WTC11 (cell line): ENCODE measurements around the gene KANK4. TPM values are rescaled to one million over a fixed set of nuclear protein-coding genes. Genes with fewer than 3 reads are reported as not detected.

ENCODE experiments used
- ATAC-seq: fragments of 200-7000 bp; cut with Tn5 transposase; 2 replicates; pipeline ENCODE4 v1.10.0; 2021; ENCODE audit warnings: mild to moderate bottlenecking, moderate library complexity
- CTCF ChIA-PET: fragments of 300-600 bp; sonication (Branson Sonifier 250); formaldehyde crosslinking; loops from one replicate; lab custom pipeline; 2021; ENCODE audit warnings: antibody characterized with exemption; lab: Charles Lee
- POLR2A ChIA-PET: fragments of 350-600 bp; sonication (Branson Sonifier 250); formaldehyde crosslinking; loops from one replicate; lab custom pipeline; 2021; ENCODE audit warnings: antibody characterized with exemption; lab: Charles Lee
- DNase-seq: peaks from one replicate; pipeline ENCODE4 v3.0.0; 2021; ENCODE audit warnings: low spot score
- H3K27ac Mint-ChIP-seq: 2 replicates; pipeline ENCODE4 v1.8.0; 2021; ENCODE audit warnings: mixed read lengths
- H3K27me3 Mint-ChIP-seq: 2 replicates; pipeline ENCODE4 v1.8.0; 2021; ENCODE audit warnings: low read depth, mild to moderate bottlenecking, moderate library complexity, mixed read lengths
- H3K36me3 Mint-ChIP-seq: 2 replicates; pipeline ENCODE4 v1.8.0; 2021; ENCODE audit warnings: mixed read lengths
- H3K4me1 Mint-ChIP-seq: 2 replicates; pipeline ENCODE4 v1.8.0; 2022; ENCODE audit warnings: mixed read lengths
- H3K4me3 Mint-ChIP-seq: 2 replicates; pipeline ENCODE4 v1.8.0; 2021; ENCODE audit warnings: mild to moderate bottlenecking, moderate library complexity, mixed read lengths
- H3K9me3 Mint-ChIP-seq: 2 replicates; pipeline ENCODE4 v1.8.0; 2021; ENCODE audit warnings: mixed read lengths
- CBFB ChIP-seq: sonication (generic); formaldehyde crosslinking; IDR thresholded peaks from 2 replicates; pipeline ENCODE4 v1.8.1; 2022; ENCODE audit warnings: mild to moderate bottlenecking, low read depth, missing genetic modification reagents
- EMX1 ChIP-seq: fragments of 250-450 bp; sonication (Bioruptor Pico); IDR thresholded peaks from 2 replicates; pipeline ENCODE4 v1.8.0; 2021; ENCODE audit warnings: mild to moderate bottlenecking
- ETV6 ChIP-seq: sonication (generic); formaldehyde crosslinking; IDR thresholded peaks from 2 replicates; pipeline ENCODE4 v1.8.1; 2022; ENCODE audit warnings: mild to moderate bottlenecking, missing genetic modification reagents
- FOXJ3 ChIP-seq: sonication (generic); formaldehyde crosslinking; IDR thresholded peaks from 2 replicates; pipeline ENCODE4 v1.9.0; 2021; ENCODE audit warnings: missing genetic modification reagents, mild to moderate bottlenecking, borderline replicate concordance
- GTF2I ChIP-seq: fragments of 250-450 bp; sonication (Bioruptor Pico); conservative IDR thresholded peaks from 2 replicates; pipeline ENCODE4 v1.4.0; 2021; ENCODE audit warnings: mild to moderate bottlenecking
- MYBL2 ChIP-seq: sonication (generic); formaldehyde crosslinking; IDR thresholded peaks from 2 replicates; pipeline ENCODE4 v1.8.1; 2023; ENCODE audit warnings: mild to moderate bottlenecking, moderate library complexity, missing genetic modification reagents
- NFE2L1 ChIP-seq: sonication (generic); formaldehyde crosslinking; IDR thresholded peaks from 2 replicates; pipeline ENCODE4 v1.8.1; 2023; ENCODE audit warnings: missing genetic modification reagents
- RELA ChIP-seq: sonication (generic); formaldehyde crosslinking; IDR thresholded peaks from 2 replicates; pipeline ENCODE4 v1.8.1; 2022; ENCODE audit warnings: missing genetic modification reagents, mild to moderate bottlenecking, borderline replicate concordance
- RORB ChIP-seq: fragments of 250-450 bp; sonication (Bioruptor Pico); IDR thresholded peaks from 2 replicates; pipeline ENCODE4 v1.9.0; 2021; ENCODE audit warnings: mild to moderate bottlenecking
- TCF7 ChIP-seq: sonication (generic); formaldehyde crosslinking; IDR thresholded peaks from 2 replicates; pipeline ENCODE4 v1.8.0; 2022; ENCODE audit warnings: mild to moderate bottlenecking, low read depth, missing genetic modification reagents, moderate library complexity
- TEAD1 ChIP-seq: sonication (generic); formaldehyde crosslinking; IDR thresholded peaks from 2 replicates; pipeline ENCODE4 v1.8.0; 2022; ENCODE audit warnings: mild to moderate bottlenecking, missing genetic modification reagents
- ZNF232 ChIP-seq: sonication (generic); formaldehyde crosslinking; IDR thresholded peaks from 2 replicates; pipeline ENCODE4 v1.8.0; 2022; ENCODE audit warnings: mild to moderate bottlenecking, missing genetic modification reagents
- ZNF317 ChIP-seq: sonication (generic); formaldehyde crosslinking; IDR thresholded peaks from 2 replicates; pipeline ENCODE4 v1.8.1; 2023; ENCODE audit warnings: low read depth, mild to moderate bottlenecking, moderate library complexity, missing genetic modification reagents, borderline replicate concordance
- ZNF671 ChIP-seq: fragments of 250-450 bp; sonication (Bioruptor Pico); IDR thresholded peaks from 2 replicates; pipeline ENCODE4 v1.8.0; 2021; ENCODE audit warnings: mild to moderate bottlenecking
- total RNA-seq: library from RNA; stranded (reverse); gene quantifications from 3 replicates; pipeline ENCODE4 v1.2.3, GENCODE V29; 2021
- TF ChIP-seq, protein P1 (sequence below): sonication (generic); formaldehyde crosslinking; IDR thresholded peaks from 2 replicates; pipeline ENCODE4 v1.8.1; 2022; ENCODE audit warnings: missing genetic modification reagents, borderline replicate concordance
- TF ChIP-seq, protein P2 (sequence below): fragments of 250-450 bp; sonication (Bioruptor Pico); IDR thresholded peaks from 2 replicates; pipeline ENCODE4 v2.1.2; 2022; ENCODE audit warnings: mild to moderate bottlenecking, moderate library complexity
- TF ChIP-seq, protein P3 (sequence below): sonication (generic); formaldehyde crosslinking; IDR thresholded peaks from 2 replicates; pipeline ENCODE4 v1.8.1; 2023; ENCODE audit warnings: mild to moderate bottlenecking, missing genetic modification reagents
- TF ChIP-seq, protein P4 (sequence below): sonication (generic); formaldehyde crosslinking; IDR thresholded peaks from 2 replicates; pipeline ENCODE4 v1.8.0; 2022; ENCODE audit warnings: mild to moderate bottlenecking, missing genetic modification reagents
- TF ChIP-seq, protein P5 (sequence below): sonication (generic); formaldehyde crosslinking; conservative IDR thresholded peaks from 2 replicates; pipeline ENCODE4 v1.8.1; 2023; ENCODE audit warnings: mild to moderate bottlenecking, low read depth, missing genetic modification reagents, moderate library complexity
- TF ChIP-seq, protein P6 (sequence below): fragments of 250-450 bp; sonication (Bioruptor Pico); IDR thresholded peaks from 2 replicates; pipeline ENCODE4 v1.9.0; 2021; ENCODE audit warnings: mild to moderate bottlenecking
- TF ChIP-seq, protein P7 (sequence below): sonication (generic); formaldehyde crosslinking; IDR thresholded peaks from 2 replicates; pipeline ENCODE4 v1.8.1; 2023; ENCODE audit warnings: mild to moderate bottlenecking, missing genetic modification reagents
- TF ChIP-seq, protein P8 (sequence below): fragments of 250-450 bp; sonication (Bioruptor Pico); IDR thresholded peaks from 2 replicates; pipeline ENCODE4 v1.9.0; 2021; ENCODE audit warnings: moderate library complexity, mild to moderate bottlenecking, inconsistent platforms, borderline replicate concordance

KANK4 gene
- total RNA-seq, 1 experiment from 2014 or later: 0.35 TPM

DNA sequence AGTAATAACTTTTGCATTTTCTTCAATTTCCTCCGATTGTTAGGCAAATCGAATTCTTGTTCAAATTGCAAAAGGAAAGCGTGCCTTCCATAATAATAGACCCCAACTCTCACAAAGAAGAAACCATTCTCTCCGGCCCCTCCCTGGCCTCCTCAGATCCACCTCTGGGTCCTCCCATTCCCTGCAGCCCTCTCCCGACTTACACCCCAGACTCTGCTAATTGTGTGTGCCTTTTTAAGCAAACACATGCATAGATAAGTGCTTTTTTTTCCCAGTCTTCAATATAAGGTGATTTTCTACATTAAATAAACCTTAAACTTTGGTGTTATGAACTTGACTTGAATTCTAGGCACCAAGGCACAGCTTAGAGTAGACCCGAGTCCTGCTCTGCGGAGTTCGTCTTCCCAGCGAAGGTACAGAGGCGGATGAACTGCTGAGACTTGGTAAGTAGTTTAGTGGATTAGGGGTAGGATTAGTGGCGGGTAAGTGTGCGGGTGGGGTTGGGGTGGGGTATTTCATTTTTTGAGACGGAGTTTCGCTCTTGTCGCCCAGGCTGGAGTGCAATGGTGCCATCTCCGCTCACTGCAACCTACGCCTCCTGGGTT, 123.0 kb downstream of the KANK4 start:
- no peak for DNase-seq
- TF ChIP-seq, protein P1, sequence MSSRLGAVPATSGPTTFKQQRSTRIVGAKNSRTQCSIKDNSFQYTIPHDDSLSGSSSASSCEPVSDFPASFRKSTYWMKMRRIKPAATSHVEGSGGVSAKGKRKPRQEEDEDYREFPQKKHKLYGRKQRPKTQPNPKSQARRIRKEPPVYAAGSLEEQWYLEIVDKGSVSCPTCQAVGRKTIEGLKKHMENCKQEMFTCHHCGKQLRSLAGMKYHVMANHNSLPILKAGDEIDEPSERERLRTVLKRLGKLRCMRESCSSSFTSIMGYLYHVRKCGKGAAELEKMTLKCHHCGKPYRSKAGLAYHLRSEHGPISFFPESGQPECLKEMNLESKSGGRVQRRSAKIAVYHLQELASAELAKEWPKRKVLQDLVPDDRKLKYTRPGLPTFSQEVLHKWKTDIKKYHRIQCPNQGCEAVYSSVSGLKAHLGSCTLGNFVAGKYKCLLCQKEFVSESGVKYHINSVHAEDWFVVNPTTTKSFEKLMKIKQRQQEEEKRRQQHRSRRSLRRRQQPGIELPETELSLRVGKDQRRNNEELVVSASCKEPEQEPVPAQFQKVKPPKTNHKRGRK (CRISPR knock-in tag): no peak
- TF ChIP-seq RELA (CRISPR knock-in tag): no peak
- TF ChIP-seq RORB (CRISPR knock-in tag): no peak
- no peak for TF ChIP-seq TCF7 (CRISPR knock-in tag)
- TF ChIP-seq, protein P2, sequence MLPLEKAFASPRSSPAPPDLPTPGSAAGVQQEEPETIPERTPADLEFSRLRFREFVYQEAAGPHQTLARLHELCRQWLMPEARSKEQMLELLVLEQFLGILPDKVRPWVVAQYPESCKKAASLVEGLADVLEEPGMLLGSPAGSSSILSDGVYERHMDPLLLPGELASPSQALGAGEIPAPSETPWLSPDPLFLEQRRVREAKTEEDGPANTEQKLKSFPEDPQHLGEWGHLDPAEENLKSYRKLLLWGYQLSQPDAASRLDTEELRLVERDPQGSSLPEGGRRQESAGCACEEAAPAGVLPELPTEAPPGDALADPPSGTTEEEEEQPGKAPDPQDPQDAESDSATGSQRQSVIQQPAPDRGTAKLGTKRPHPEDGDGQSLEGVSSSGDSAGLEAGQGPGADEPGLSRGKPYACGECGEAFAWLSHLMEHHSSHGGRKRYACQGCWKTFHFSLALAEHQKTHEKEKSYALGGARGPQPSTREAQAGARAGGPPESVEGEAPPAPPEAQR (CRISPR knock-in tag): no peak
- TF ChIP-seq CBFB: no peak
- TF ChIP-seq, protein P3, sequence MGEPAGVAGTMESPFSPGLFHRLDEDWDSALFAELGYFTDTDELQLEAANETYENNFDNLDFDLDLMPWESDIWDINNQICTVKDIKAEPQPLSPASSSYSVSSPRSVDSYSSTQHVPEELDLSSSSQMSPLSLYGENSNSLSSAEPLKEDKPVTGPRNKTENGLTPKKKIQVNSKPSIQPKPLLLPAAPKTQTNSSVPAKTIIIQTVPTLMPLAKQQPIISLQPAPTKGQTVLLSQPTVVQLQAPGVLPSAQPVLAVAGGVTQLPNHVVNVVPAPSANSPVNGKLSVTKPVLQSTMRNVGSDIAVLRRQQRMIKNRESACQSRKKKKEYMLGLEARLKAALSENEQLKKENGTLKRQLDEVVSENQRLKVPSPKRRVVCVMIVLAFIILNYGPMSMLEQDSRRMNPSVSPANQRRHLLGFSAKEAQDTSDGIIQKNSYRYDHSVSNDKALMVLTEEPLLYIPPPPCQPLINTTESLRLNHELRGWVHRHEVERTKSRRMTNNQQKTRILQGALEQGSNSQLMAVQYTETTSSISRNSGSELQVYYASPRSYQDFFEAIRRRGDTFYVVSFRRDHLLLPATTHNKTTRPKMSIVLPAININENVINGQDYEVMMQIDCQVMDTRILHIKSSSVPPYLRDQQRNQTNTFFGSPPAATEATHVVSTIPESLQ (CRISPR knock-in tag): no peak
- 0 out of 2 replicates have a peak, but pooled peaks have one; percentile 31 for TF ChIP-seq TEAD1 (CRISPR knock-in tag)
- no peak for TF ChIP-seq EMX1 (CRISPR knock-in tag)
- TF ChIP-seq, protein P4, sequence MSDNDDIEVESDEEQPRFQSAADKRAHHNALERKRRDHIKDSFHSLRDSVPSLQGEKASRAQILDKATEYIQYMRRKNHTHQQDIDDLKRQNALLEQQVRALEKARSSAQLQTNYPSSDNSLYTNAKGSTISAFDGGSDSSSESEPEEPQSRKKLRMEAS (CRISPR knock-in tag): 0 out of 2 replicates have a peak, but pooled peaks have one; percentile 36
- TF ChIP-seq, protein P5, sequence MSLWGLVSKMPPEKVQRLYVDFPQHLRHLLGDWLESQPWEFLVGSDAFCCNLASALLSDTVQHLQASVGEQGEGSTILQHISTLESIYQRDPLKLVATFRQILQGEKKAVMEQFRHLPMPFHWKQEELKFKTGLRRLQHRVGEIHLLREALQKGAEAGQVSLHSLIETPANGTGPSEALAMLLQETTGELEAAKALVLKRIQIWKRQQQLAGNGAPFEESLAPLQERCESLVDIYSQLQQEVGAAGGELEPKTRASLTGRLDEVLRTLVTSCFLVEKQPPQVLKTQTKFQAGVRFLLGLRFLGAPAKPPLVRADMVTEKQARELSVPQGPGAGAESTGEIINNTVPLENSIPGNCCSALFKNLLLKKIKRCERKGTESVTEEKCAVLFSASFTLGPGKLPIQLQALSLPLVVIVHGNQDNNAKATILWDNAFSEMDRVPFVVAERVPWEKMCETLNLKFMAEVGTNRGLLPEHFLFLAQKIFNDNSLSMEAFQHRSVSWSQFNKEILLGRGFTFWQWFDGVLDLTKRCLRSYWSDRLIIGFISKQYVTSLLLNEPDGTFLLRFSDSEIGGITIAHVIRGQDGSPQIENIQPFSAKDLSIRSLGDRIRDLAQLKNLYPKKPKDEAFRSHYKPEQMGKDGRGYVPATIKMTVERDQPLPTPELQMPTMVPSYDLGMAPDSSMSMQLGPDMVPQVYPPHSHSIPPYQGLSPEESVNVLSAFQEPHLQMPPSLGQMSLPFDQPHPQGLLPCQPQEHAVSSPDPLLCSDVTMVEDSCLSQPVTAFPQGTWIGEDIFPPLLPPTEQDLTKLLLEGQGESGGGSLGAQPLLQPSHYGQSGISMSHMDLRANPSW: no peak
- TF ChIP-seq, protein P6, sequence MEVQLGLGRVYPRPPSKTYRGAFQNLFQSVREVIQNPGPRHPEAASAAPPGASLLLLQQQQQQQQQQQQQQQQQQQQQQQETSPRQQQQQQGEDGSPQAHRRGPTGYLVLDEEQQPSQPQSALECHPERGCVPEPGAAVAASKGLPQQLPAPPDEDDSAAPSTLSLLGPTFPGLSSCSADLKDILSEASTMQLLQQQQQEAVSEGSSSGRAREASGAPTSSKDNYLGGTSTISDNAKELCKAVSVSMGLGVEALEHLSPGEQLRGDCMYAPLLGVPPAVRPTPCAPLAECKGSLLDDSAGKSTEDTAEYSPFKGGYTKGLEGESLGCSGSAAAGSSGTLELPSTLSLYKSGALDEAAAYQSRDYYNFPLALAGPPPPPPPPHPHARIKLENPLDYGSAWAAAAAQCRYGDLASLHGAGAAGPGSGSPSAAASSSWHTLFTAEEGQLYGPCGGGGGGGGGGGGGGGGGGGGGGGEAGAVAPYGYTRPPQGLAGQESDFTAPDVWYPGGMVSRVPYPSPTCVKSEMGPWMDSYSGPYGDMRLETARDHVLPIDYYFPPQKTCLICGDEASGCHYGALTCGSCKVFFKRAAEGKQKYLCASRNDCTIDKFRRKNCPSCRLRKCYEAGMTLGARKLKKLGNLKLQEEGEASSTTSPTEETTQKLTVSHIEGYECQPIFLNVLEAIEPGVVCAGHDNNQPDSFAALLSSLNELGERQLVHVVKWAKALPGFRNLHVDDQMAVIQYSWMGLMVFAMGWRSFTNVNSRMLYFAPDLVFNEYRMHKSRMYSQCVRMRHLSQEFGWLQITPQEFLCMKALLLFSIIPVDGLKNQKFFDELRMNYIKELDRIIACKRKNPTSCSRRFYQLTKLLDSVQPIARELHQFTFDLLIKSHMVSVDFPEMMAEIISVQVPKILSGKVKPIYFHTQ (CRISPR knock-in tag): no peak
- no peak for TF ChIP-seq ZNF317
- no peak for TF ChIP-seq FOXJ3 (CRISPR knock-in tag)
- 0 out of 2 replicates have a peak, but pooled peaks have one; percentile 25 for TF ChIP-seq NFE2L1 (CRISPR knock-in tag)
- no peak for TF ChIP-seq ETV6 (CRISPR knock-in tag)
- TF ChIP-seq, protein P7, sequence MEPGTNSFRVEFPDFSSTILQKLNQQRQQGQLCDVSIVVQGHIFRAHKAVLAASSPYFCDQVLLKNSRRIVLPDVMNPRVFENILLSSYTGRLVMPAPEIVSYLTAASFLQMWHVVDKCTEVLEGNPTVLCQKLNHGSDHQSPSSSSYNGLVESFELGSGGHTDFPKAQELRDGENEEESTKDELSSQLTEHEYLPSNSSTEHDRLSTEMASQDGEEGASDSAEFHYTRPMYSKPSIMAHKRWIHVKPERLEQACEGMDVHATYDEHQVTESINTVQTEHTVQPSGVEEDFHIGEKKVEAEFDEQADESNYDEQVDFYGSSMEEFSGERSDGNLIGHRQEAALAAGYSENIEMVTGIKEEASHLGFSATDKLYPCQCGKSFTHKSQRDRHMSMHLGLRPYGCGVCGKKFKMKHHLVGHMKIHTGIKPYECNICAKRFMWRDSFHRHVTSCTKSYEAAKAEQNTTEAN (CRISPR knock-in tag): no peak
- TF ChIP-seq, protein P8, sequence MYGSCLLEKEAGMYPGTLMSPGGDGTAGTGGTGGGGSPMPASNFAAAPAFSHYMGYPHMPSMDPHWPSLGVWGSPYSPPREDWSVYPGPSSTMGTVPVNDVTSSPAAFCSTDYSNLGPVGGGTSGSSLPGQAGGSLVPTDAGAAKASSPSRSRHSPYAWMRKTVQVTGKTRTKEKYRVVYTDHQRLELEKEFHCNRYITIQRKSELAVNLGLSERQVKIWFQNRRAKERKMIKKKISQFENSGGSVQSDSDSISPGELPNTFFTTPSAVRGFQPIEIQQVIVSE (CRISPR knock-in tag): no peak
- no peak for TF ChIP-seq ZNF671 (CRISPR knock-in tag)
- TF ChIP-seq MYBL2: no peak
- TF ChIP-seq GTF2I (CRISPR knock-in tag): no peak
- TF ChIP-seq ZNF232 (CRISPR knock-in tag): no peak
- H3K9me3 Mint-ChIP-seq: peaks cover 5% of the 10 kb centered on the region; the same call in 1 of the 2 replicates
- H3K4me3 Mint-ChIP-seq: peak overlapping the region; percentile 91
- CTCF ChIA-PET: interaction anchor here (3.5 kb wide), 1 partner anchor 20 kb away, joined by 30 read pairs; no protein-coding TSS in a partner anchor
- H3K27me3 Mint-ChIP-seq: no peaks in the 10 kb centered on the region; the same call in 1 of the 2 replicates
- H3K36me3 Mint-ChIP-seq: peaks cover 54% of the 10 kb centered on the region
- peak overlapping the region; percentile 96 for H3K27ac Mint-ChIP-seq
- H3K4me1 Mint-ChIP-seq: peaks cover 57% of the 10 kb centered on the region
- no peak for ATAC-seq
- POLR2A ChIA-PET: interaction anchor here (1.2 to 1.5 kb wide), 2 partner anchors 9 to 21 kb away, joined by 4 read pairs; no protein-coding TSS in a partner anchor
